ENCODE results near the gene GAS2L3. TPM values are rescaled to one million over a fixed set of nuclear protein-coding genes. Genes with fewer than 3 reads are reported as not detected.
"Not testable (repeated sequence)": the region's sequence is repeated elsewhere in the genome, so short reads cannot be mapped to it uniquely, and the experiment has no call there.

The GAS2L3 gene
- total and polyA plus RNA-seq, 2 donors (not counting 1 experiment from before 2014, with no cell fraction given): 0.10 TPM; not detected in 1

DNA sequence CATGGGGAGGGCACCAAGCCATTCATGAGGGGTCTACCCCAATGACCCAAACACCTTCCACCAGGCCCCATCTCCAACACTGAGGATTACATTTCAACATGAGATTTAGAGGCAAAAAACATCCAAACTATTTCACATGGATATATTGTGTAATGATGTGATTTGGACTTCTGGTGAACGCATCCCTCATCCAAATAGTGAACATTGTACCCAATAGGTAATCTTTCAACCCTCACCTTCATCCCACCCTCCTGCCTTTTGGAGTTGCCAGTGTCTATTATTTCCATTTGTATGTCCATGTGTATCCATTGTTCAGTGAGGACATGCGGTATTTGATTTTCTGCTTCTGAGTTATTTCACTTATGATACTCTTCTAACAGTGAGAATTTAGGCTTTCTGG lies 16.1 kb upstream of the GAS2L3 start:
- Histone ChIP-seq H3K27ac (ENCODE audit: low read length in 2 of 2) (no peak overlapping the region), H3K9ac (ENCODE audit: low read length) (no peak overlapping the region), H4K20me1 (ENCODE audit: control insufficient read depth, insufficient read depth, low read length, poor library complexity, severe bottlenecking) (no peaks in the 10 kb centered on the region), H3K79me2 (ENCODE audit: control insufficient read depth, insufficient read depth, low read length) (no peaks in the 10 kb centered on the region), H3K4me2 (replicated peaks; ENCODE audit: low read depth, low read length, poor library complexity, severe bottlenecking) (no peak overlapping the region), H3K9me3 (ENCODE audit: control extremely low read depth in 1 of 3, control insufficient read depth in 2 of 3, insufficient read depth in 1 of 3, low read length in 2 of 3) (no peaks in the 10 kb centered on the region), H3K27me3 (replicated peaks in 1 of 4; ENCODE audit: control extremely low read depth in 1 of 4, control insufficient read depth in 3 of 4, insufficient read depth in 4 of 4, low read length in 3 of 4) (no peaks in the 10 kb centered on the region), H3K36me3 (replicated peaks in 1 of 2; ENCODE audit: control extremely low read depth in 1 of 2, control insufficient read depth in 1 of 2, extremely low read depth in 1 of 2, insufficient read depth in 2 of 2, low read length in 1 of 2) (no peaks in the 10 kb centered on the region), H3K4me1 (ENCODE audit: control insufficient read depth in 2 of 2, insufficient read depth in 2 of 2, low read length in 2 of 2) (no peaks in the 10 kb centered on the region), H2AFZ (ENCODE audit: insufficient read depth, low read depth, low read length, poor library complexity, severe bottlenecking) (no peak overlapping the region), H3K4me3 (ENCODE audit: control extremely low read depth in 1 of 5, extremely low read depth in 1 of 5, insufficient read depth in 1 of 5, low read depth in 2 of 5, low read length in 4 of 5) (no peak overlapping the region)
- H3K27ac Mint-ChIP-seq: no peak overlapping the region
- WGBS (ENCODE audit: insufficient coverage): no CpG with 5 or more reads among the region's 2 CpGs
- ATAC-seq (ENCODE audit: low read depth) (no peak), DNase-seq (no peak)
- CTCF ChIA-PET: no interaction called here
- POLR2A ChIA-PET: no interaction called here
- TF ChIP-seq CTCF (IDR thresholded peaks at IDR 0.05) (no peak), EZH2 (IDR thresholded peaks at IDR 0.05; ENCODE audit: borderline replicate concordance, insufficient read depth, low read depth, low read length, poor library complexity, severe bottlenecking) (no peak)
- no peak overlapping the region for H3K4me3 Mint-ChIP-seq
- no peaks in the 10 kb centered on the region for H3K9me3 Mint-ChIP-seq (ENCODE audit: insufficient read depth)
- no peaks in the 10 kb centered on the region for H3K4me1 Mint-ChIP-seq
- intact Hi-C loops (cut with micrococcal nuclease): loop anchor here (10.0 kb wide), 1 partner anchor 403 kb away; no protein-coding TSS in a partner anchor
- H3K27me3 Mint-ChIP-seq: peaks cover 4% of the 10 kb centered on the region

DNA sequence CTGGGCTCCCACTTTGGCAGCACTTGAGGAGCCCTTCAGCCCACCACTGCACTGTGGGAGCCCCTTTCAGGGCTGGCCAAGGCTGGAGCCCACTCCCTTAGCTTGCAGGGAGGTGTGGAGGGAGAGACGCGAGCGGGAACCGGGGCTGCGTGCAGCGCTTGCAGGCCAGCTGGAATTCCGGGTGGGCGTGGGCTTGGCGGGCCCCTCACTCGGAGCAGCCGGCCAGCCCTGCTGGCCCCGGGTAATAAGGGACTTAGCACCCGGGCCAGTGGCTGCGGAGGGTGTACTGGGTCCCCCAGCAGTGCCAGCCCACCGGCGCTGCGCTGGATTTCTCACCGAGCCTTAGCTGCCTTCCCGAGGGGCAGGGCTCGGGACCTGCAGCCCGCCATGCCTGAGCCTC lies 14.2 kb upstream of the GAS2L3 start:
- H3K79me2 ChIP-seq (ENCODE audit: control insufficient read depth, insufficient read depth, low read length); H3K9ac ChIP-seq (ENCODE audit: low read length); H3K27ac ChIP-seq (ENCODE audit: low read length in 2 of 2); H3K4me3 Mint-ChIP-seq; ATAC-seq (ENCODE audit: low read depth); DNase-seq; CTCF ChIA-PET; H3K27me3 ChIP-seq (replicated peaks in 1 of 4; ENCODE audit: control extremely low read depth in 1 of 4, control insufficient read depth in 3 of 4, insufficient read depth in 4 of 4, low read length in 3 of 4); H3K4me1 ChIP-seq (ENCODE audit: control insufficient read depth in 2 of 2, insufficient read depth in 2 of 2, low read length in 2 of 2); H3K9me3 Mint-ChIP-seq (ENCODE audit: insufficient read depth); POLR2A ChIA-PET; H3K27me3 Mint-ChIP-seq; H3K4me3 ChIP-seq (ENCODE audit: control extremely low read depth in 1 of 5, extremely low read depth in 1 of 5, insufficient read depth in 1 of 5, low read depth in 2 of 5, low read length in 4 of 5); H4K20me1 ChIP-seq (ENCODE audit: control insufficient read depth, insufficient read depth, low read length, poor library complexity, severe bottlenecking); H3K27ac Mint-ChIP-seq; H3K4me1 Mint-ChIP-seq; H3K4me2 ChIP-seq (replicated peaks; ENCODE audit: low read depth, low read length, poor library complexity, severe bottlenecking); H3K9me3 ChIP-seq (ENCODE audit: control extremely low read depth in 1 of 3, control insufficient read depth in 2 of 3, insufficient read depth in 1 of 3, low read length in 2 of 3); H2AFZ ChIP-seq (ENCODE audit: insufficient read depth, low read depth, low read length, poor library complexity, severe bottlenecking); H3K36me3 ChIP-seq (replicated peaks in 1 of 2; ENCODE audit: control extremely low read depth in 1 of 2, control insufficient read depth in 1 of 2, extremely low read depth in 1 of 2, insufficient read depth in 2 of 2, low read length in 1 of 2): not testable (repeated sequence)
- WGBS (ENCODE audit: insufficient coverage): 97% methylated on average over 21 of the region's 21 CpGs
- intact Hi-C loops (cut with micrococcal nuclease): loop anchor here (10.0 kb wide), 1 partner anchor 404 kb away; no protein-coding TSS in a partner anchor
